NCI-H2227 treated with DMSO at 0.1 percent for 48 hours (cell line): Measurements from ENCODE around the gene ZNF30.
A peak's percentile ranks its signal among the peaks of the same experiment; 100 is the strongest.
"Not testable (repeated sequence)": the region's sequence is repeated elsewhere in the genome, so short reads cannot be mapped to it uniquely, and the experiment has no call there.

Experiments used
- DNase-seq: peaks from one replicate; lab custom pipeline; 2025; lab: John Stamatoyannopoulos, UW

ZNF30 gene

GRCh38 chr19:34926685-34927375, at the start of gene ZNF30:
Gene ZNF30 (plus strand): TSS chr19:34926903. CDS start chr19:34929948, 3,045 bp downstream.
- peak; percentile 100 for DNase-seq

DNA sequence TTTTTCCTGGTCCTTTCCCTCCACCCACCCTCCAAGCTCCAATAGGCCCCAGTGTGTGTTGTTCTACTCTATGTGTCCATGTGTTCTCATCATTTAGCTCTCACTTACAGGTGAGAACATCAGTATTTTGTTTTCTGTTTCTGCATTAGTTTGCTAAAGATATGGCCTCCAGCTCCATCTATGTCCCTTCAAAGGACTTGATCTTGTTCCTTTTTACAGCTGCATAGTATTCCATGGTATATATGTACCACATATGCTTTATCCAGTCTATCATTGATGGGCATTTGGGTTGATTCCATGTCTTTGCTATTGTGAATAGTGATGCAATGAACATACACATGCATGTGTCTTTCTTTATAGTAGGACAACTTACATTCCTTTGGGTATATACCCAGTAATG, 47.1 kb upstream of the ZNF30 start:
- no peak for DNase-seq

DNA sequence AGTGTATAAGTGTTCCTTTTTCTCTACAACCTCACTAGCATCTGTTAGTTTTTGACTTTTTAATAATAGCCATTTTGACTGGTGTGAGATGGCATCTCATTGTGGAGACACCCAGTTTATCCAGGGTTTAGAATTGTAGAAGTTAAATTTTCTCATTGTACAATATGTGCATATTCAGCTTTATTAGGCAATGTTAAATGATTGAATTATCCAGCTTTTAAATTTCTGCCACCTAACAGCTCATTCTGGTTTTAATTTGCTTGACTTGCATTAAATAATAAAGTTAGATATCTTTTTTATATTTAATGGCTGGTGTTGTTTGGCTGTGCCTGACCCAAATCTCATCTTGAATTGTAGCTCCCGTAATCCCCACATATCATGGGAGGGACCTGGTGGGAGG, 46.7 kb upstream of the ZNF30 start:
- DNase-seq = no peak

DNA sequence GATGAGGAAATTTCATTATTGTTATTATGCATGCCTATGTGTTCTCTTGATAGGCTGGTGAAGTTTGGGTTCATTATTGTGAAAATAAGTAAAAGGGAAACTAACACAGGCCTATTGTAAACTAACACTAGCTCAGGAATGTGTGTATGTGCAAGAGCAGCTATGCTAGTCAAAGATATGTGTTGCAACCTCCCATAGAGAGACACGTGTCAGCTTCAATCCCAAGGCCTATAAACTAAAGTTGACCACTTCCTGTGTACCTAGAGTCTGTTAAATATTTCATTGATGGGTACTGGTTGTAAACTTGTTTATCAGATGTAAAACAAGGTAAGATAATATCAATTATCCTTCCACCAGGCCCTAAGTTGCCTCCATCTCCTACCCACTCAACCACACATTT, 44.7 kb upstream of the ZNF30 start:
- no peak for DNase-seq

- no peak for DNase-seq
Observed at GRCh38 chr19:34888091-34888490, 38.6 kb upstream of the ZNF30 start.

- no peak for DNase-seq
Observed at GRCh38 chr19:34900245-34900644, 26.5 kb upstream of the ZNF30 start.

DNA sequence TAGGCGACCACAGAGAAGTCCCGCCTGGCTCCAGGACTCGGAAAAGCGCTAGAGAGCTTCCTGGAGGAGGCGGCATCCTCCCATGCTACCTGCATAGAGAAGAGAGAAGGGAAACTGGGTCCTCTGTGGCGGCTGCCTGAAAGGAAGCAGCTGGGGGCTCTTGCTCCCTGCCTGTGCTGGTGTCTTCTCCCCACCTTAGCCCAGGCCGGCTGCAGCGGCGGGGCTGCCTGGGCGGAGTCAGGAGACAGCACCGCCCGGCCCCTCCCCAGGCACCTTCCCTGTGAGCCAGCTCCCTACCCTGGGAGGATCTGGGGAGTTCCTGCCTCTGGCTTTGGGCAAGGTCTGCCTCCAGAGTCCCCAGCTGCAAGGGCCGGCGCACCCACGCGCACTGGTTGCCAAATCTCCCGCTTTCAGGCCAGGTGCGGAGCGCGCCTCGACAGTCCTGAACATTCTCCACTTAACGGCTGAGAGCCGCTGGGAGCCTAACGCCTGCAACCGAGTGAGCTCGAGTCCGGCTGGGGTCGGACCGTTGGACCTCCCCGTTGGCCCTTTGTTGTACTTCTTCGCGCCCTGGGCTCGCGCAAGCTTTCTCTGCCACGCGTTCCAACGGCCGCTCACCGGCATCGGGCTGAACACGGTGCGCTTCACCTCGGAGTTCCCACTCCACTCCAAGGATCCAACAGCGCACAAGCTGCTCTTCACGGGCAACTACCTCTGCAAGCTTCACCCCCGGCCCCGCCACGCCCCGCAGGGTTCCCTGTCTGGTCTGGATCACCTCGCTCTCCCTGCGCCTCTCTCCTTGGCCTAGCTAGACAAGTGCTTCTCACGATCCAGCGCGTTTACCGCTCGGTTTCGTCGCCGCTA, 21.8 kb upstream of the ZNF30 start:
- DNase-seq = no peak

DNA sequence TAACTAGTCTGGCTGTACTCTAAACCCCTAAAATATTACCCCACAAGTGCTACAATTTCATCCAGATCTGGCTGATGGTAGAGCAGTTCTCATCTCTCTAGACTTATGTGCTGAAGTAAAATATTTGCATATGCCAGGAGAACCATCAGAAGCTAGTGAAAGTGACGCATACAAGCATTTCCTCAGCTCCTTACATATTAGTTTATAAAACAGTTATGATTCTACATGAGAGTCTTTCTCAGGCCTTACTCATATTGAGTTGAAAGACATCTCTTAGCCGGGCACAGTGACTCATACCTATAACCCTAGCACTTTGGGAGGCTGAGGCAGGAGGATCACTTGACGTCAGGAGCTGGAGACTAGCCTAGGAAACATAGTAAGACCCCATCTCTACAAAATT, 15.9 kb upstream of the ZNF30 start:
- DNase-seq = no peak

DNA sequence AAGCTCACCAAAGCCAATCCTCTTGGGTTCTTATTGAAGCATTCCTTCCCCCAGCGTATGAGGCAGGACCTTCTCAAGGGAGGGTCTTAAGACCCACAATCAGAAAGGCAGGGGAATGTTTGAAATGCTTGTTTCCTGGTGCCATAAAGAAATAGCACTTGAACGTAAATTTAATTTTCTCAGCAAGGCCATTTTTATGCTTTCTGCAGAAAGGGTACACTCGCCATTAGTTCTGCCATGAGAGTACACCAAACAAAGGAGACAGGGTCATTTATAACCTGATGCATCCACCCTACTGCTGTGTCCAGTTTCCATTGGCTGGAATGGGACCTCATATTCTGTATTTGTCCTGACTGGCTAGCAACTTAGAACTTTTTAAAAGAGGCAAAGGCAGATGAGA, 9.6 kb upstream of the ZNF30 start:
- not testable (repeated sequence) for DNase-seq

DNA sequence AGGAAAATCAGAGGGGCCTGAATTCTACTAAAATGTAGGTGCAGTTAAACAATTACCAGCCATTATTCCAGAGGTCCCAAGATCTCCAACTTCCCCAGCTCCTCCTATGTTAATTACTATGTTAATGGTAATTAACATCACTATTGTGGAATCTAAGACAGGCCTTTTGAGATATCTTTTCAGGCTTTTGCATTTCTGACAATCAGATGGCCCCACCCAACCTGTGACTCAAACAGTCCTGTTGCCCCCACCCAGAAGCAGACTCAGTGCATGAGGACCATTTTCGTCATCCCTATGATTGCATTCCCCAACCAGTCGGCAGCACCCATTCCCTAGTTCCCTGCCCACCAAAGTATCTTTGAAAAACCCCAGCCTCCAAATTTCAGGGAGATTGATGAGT, 8.5 kb upstream of the ZNF30 start:
- DNase-seq = no peak

- not testable (repeated sequence) for DNase-seq
Observed at GRCh38 chr19:34920090-34920786, 6.5 kb upstream of the ZNF30 start.

GRCh38 chr19:34925278-34925855, 1.3 kb upstream of the ZNF30 start:
- DNase-seq = no peak

GRCh38 chr19:34926361-34926684, 380 bp upstream of the ZNF30 start:
- no peak for DNase-seq

DNA sequence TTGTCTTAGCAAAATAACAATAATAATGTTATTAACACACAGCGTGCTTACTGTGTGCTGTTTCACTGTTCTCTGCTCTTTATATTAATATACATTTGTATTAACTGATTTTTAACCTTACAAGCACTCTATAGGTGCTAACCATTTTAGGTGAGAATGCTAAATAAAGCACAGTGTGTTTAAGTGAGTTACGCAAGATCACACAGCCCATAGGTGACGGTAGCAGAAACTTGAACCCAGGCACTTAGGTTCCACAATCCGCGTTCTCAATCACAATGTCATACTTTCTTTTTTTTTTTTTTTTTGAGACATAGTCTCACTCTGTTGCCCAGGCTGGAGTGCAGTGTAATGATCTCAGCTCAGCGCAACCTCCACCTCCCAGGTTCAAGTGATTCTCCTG, 5.8 kb downstream of the ZNF30 start:
- no peak for DNase-seq

DNA sequence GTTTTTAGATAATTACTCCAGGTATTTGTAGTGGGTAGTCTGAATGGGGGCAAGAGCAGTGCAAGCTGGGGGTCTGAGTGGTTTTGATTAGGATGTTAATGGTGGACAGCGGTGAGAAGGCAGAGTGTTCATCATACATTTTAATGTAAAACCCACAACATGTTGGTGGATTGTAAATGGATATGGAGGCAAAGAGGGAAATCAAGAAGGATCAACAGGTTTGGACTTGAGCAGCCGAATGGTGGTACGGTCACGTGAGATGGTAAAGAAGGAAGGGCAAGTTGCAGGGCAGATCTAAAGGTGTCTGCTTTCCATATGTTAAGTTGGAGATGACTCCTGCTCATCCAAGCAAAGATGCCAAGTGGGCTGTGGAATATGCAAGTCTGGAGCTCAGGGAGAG, 9.5 kb downstream of the ZNF30 start:
- DNase-seq = no peak

- no peak for DNase-seq
Observed at GRCh38 chr19:34938886-34939285, 12.2 kb downstream of the ZNF30 start.

- no peak for DNase-seq
Observed at GRCh38 chr19:34943861-34944573, 17.3 kb downstream of the ZNF30 start.

- no peak for DNase-seq
Observed at GRCh38 chr19:34953092-34953491, 26.4 kb downstream of the ZNF30 start.

DNA sequence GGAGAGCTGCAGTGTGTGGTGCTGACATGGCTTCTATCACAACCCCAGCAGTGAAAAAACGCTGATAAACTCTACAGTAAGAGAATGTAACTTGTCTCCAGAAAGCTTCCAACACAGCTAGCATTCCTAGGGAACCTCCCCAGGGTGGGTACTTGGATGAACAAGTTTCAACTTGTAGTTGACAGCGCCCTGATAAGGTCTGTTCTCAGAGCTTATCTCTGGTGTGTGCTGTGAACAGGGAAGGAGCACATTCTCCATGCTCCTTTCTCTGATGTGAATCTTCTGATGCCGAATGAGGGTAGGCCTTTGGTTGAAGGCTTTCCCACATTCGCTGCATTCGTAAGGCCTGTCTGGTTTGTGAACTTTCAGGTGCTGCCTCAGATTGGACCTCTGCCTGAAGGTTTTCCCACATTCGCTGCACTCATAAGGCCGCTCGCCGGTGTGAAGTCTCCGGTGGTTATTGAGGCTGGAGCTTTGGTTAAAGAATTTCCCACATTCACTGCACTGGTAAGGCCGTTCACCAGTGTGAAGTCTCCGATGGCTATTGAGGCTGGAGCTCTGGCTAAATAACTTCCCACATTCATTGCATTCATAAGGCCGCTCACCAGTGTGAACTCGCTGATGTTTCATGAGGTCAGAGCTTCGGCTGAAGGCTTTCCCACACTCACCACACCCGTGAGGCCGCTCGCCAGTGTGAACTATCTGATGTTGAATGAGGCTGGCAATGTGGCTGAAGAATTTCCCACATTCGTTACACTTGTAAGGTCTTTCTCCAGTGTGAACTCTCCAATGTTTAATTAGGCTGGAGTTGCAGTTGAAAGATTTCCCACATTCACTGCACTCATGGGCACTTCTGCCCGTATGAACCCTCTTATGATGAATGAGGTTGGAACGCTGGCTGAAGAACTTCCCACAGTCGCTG, 31.4 kb downstream of the ZNF30 start:
- DNase-seq = no peak

GRCh38 chr19:34959021-34959420, 32.3 kb downstream of the ZNF30 start:
- DNase-seq = no peak
